K562 (cell line): ENCODE data around the gene SLC25A17. TPM values are rescaled to one million over a fixed set of nuclear protein-coding genes. Genes with fewer than 3 reads are reported as not detected.

Experiments
- ATAC-seq: fragments of 200-7000 bp; cut with Tn5 transposase; 3 replicates; pipeline ENCODE4 v1.9.1; 2020; ENCODE audit warnings: moderate library complexity
- BruUV-seq: library from RNA; stranded (reverse); fragments of 400-500 nt; replicated peaks from 2 replicates; lab custom pipeline; 2021; lab: Mats Ljungman, UMichigan
- CTCF ChIA-PET: fragments of 300-600 bp; formaldehyde crosslinking; extraction: SDS; loops from one replicate; lab custom pipeline; 2021; ENCODE audit warnings: low intra/inter-chr PET ratio; lab: Yijun Ruan, JAX
- POLR2A ChIA-PET: fragments of 300-600, 350-650 bp; sonication (Branson Sonifier 250); formaldehyde crosslinking; extraction: SDS; loops from one replicate; lab custom pipeline; 2021; ENCODE audit warnings: antibody characterized with exemption, inconsistent platforms; lab: Yijun Ruan, JAX
- DNase-seq, 4 experiments: peaks; one replicate each; pipeline versions ENCODE4 v3.0.0 to v3.0.0-alpha.2; 2011 to 2018; ENCODE audit warnings: low spot score in 3 of 4, mixed read lengths in 3 of 4; ENCODE audit errors: extremely low read depth in 1 of 4
- FAIRE-seq: peaks from 2 replicates; lab custom pipeline; 2011; peaks lifted over from hg19 to GRCh38; lab: Jason Lieb, UNC
- H2AFZ ChIP-seq: 2 replicates; pipeline ENCODE4 v1.6.0; 2011; ENCODE audit warnings: low read depth, low read length, control low read depth, inconsistent platforms
- H3K27ac ChIP-seq: fragments of 200-600 bp; 3 replicates; pipeline ENCODE4 v1.8.0; 2011; ENCODE audit warnings: low read depth, mild to moderate bottlenecking, control low read depth, inconsistent platforms, low read length, moderate library complexity, mixed read lengths; ENCODE audit errors: extremely low read depth
- H3K27me3 ChIP-seq, 2 experiments: fragments of 300-600 bp in 1 of 2; 2 replicates in 1 of 2; 3 replicates in 1 of 2; pipeline versions ENCODE4 v1.6.0 to v1.8.0; 2011; ENCODE audit warnings: inconsistent platforms in 2 of 2, low read length in 2 of 2, mild to moderate bottlenecking in 1 of 2, mixed read lengths in 1 of 2, moderate library complexity in 1 of 2; ENCODE audit not compliant: control insufficient read depth in 2 of 2, insufficient read depth in 2 of 2
- H3K36me3 ChIP-seq: fragments of 300-600 bp; 3 replicates; pipeline ENCODE4 v1.8.0; 2011; ENCODE audit warnings: mild to moderate bottlenecking, low read length, inconsistent platforms; ENCODE audit not compliant: control insufficient read depth, insufficient read depth
- H3K4me1 ChIP-seq, 2 experiments: fragments of 200-600 bp in 1 of 2; replicated peaks in 1 of 2; 2 replicates in 1 of 2; 3 replicates in 1 of 2; pipeline versions ENCODE4 v1.5.1 to v1.8.0; 2011; ENCODE audit warnings: inconsistent platforms in 2 of 2, low read length in 2 of 2, mild to moderate bottlenecking in 1 of 2, mixed read lengths in 1 of 2, moderate library complexity in 1 of 2; ENCODE audit not compliant: control insufficient read depth in 2 of 2, insufficient read depth in 2 of 2
- H3K4me2 ChIP-seq: 2 replicates; pipeline ENCODE4 v1.6.1; 2011; ENCODE audit warnings: low read length, control low read depth, inconsistent platforms, mixed read lengths; ENCODE audit not compliant: insufficient read depth
- H3K4me3 ChIP-seq: fragments of 200-600 bp; sonication (generic), shearing (Covaris generic); 2 replicates; pipeline ENCODE4 v1.5.1; 2016; ENCODE audit warnings: control low read depth, inconsistent platforms
- H3K79me2 ChIP-seq: fragments of 200-600 bp; 3 replicates; pipeline ENCODE4 v1.8.0; 2011; ENCODE audit warnings: low read length, inconsistent platforms; ENCODE audit not compliant: control insufficient read depth, insufficient read depth
- H3K9ac ChIP-seq, 2 experiments: 2 replicates each; pipeline versions ENCODE4 v1.6.0 to v1.6.1; 2011; ENCODE audit warnings: low read depth in 2 of 2, low read length in 2 of 2, control low read depth in 1 of 2, inconsistent platforms in 1 of 2, mild to moderate bottlenecking in 1 of 2, mixed read lengths in 1 of 2; ENCODE audit not compliant: insufficient read depth in 1 of 2
- H3K9me1 ChIP-seq: one replicate; pipeline ENCODE4 v1.6.0; 2011; ENCODE audit warnings: inconsistent platforms, mild to moderate bottlenecking, low read length, moderate library complexity; ENCODE audit not compliant: control insufficient read depth, insufficient read depth
- H3K9me3 ChIP-seq: replicated peaks from 2 replicates; pipeline ENCODE4 v1.5.1; 2011; ENCODE audit warnings: low read depth, low read length, inconsistent platforms; ENCODE audit not compliant: control insufficient read depth, insufficient read depth
- H4K20me1 ChIP-seq: replicated peaks from 2 replicates; pipeline ENCODE4 v1.6.1; 2011; ENCODE audit warnings: low read length, inconsistent platforms, mixed read lengths; ENCODE audit not compliant: control insufficient read depth, insufficient read depth
- ARID1B ChIP-seq: fragments of 450-650 bp; IDR thresholded peaks from 2 replicates; pipeline ENCODE4 v1.6.1; 2016; ENCODE audit warnings: antibody characterized with exemption, mild to moderate bottlenecking, inconsistent platforms
- BCOR ChIP-seq: fragments of 450-650 bp; IDR thresholded peaks from 2 replicates; pipeline ENCODE4 v1.6.1; 2016
- CBX5 ChIP-seq: IDR thresholded peaks from 2 replicates; pipeline ENCODE4 v1.6.1; 2014; ENCODE audit warnings: low read depth, borderline replicate concordance
- GTF2F1 ChIP-seq: IDR thresholded peaks from 2 replicates; pipeline ENCODE4 v1.6.1; 2011; ENCODE audit warnings: low read depth, low read length, improper control_type of control experiment
- MCM5 ChIP-seq: fragments of 450-650 bp; IDR thresholded peaks from 2 replicates; pipeline ENCODE4 v1.6.1; 2016; ENCODE audit warnings: low read depth
- NBN ChIP-seq: fragments of 450-650 bp; IDR thresholded peaks from 2 replicates; pipeline ENCODE4 v1.6.1; 2016; ENCODE audit warnings: low read depth, mild to moderate bottlenecking
- NR2C2 ChIP-seq, 2 experiments: fragments of 200-800 bp in 1 of 2; sonication (Bioruptor generic) in 1 of 2; sonication (generic) in 1 of 2; formaldehyde crosslinking in 1 of 2; IDR thresholded peaks; 2 replicates each; pipeline versions ENCODE4 v1.6.1 to v1.8.0; 2016 to 2022; ENCODE audit warnings: mild to moderate bottlenecking in 1 of 2, missing compliant biosample characterization in 1 of 2, missing genetic modification characterization in 1 of 2, missing genetic modification reagents in 1 of 2
- PURB ChIP-seq: sonication (generic); formaldehyde crosslinking; IDR thresholded peaks from 2 replicates; pipeline ENCODE4 v1.9.0; 2021; ENCODE audit warnings: low read depth, mild to moderate bottlenecking, missing genetic modification reagents
- RBM25 ChIP-seq: fragments of 200-400 bp; formaldehyde crosslinking; IDR thresholded peaks from 2 replicates; pipeline ENCODE4 v1.6.1; 2018; ENCODE audit warnings: low read length, low read depth, moderate library complexity; ENCODE audit not compliant: severe bottlenecking
- RNF219 ChIP-seq: fragments of 250-450 bp; sonication (Bioruptor Pico); IDR thresholded peaks from 2 replicates; pipeline ENCODE4 v1.5.0; 2022; ENCODE audit warnings: mild to moderate bottlenecking
- SMAD2 ChIP-seq: fragments of 150-350 bp; IDR thresholded peaks from 2 replicates; pipeline ENCODE4 v1.6.1; 2014; ENCODE audit warnings: low read depth, mild to moderate bottlenecking, low read length
- SPI1 ChIP-seq: IDR thresholded peaks from 2 replicates; pipeline ENCODE4 v1.6.1; 2011; ENCODE audit warnings: low read depth, low read length, control low read depth, borderline replicate concordance
- ZFP30 ChIP-seq: fragments of 250-450 bp; sonication (Bioruptor Pico); IDR thresholded peaks from 2 replicates; pipeline ENCODE4 v1.8.0; 2022; ENCODE audit warnings: moderate library complexity, mild to moderate bottlenecking, inconsistent platforms, borderline replicate concordance
- ZKSCAN1 ChIP-seq: fragments of 150-350 bp; IDR thresholded peaks from 2 replicates; pipeline ENCODE4 v1.6.1; 2016; ENCODE audit warnings: low read depth, low read length
- ZNF121 ChIP-seq: sonication (generic); formaldehyde crosslinking; conservative IDR thresholded peaks from 2 replicates; pipeline ENCODE4 v1.8.0; 2022; ENCODE audit warnings: missing genetic modification reagents
- ZNF384 ChIP-seq: IDR thresholded peaks from 2 replicates; pipeline ENCODE4 v1.6.1; 2012; ENCODE audit warnings: low read depth, low read length, improper control_type of control experiment
- WGBS: fragments of 100-300 bp; shearing (Covaris generic); methylation state at CpG from one replicate; pipeline ENCODE4 v1.1.6; 2016; ENCODE audit warnings: low coverage, mixed read lengths; ENCODE audit not compliant: insufficient coverage; ENCODE audit errors: missing lambda C conversion rate; 5-methylcytosine and 5-hydroxymethylcytosine counted together
- in situ Hi-C: fragments of 300-500 bp; cut with MboI; formaldehyde crosslinking; loops from 4 replicates; pipeline ENCODE4 v1.15.0; 2018; ENCODE audit warnings: inconsistent platforms, mixed read lengths
- intact Hi-C: fragments of 100-400 bp; cut with micrococcal nuclease; formaldehyde crosslinking; loops from 2 replicates; pipeline ENCODE4 v1.14.2; 2022
- polyA plus RNA-seq, 8 experiments: library from polyadenylated mRNA; depleted of rRNA in 4 of 8; stranded (reverse) in 5 of 8; unstranded in 3 of 8; fragments of >200 nt; fragmentation: Nextera tagmentation in 2 of 8; fragmentation: Illumina TruSeq in 1 of 8; extraction: Ambion mirVana in 2 of 8; extraction: Trizol in 1 of 8; gene quantifications; 2 replicates each; pipeline versions ENCODE4 v1.2.1 to v1.2.3, GENCODE V29; 2011 to 2014; ENCODE audit warnings: inconsistent platforms in 1 of 8, missing spikeins in 1 of 8
- total RNA-seq, 7 experiments: library from RNA; depleted of rRNA in 6 of 7; stranded (reverse); fragments of >200 nt in 6 of 7; fragmentation: Illumina TruSeq in 2 of 7; extraction: Trizol in 2 of 7; gene quantifications; 2 replicates each; pipeline versions ENCODE4 v1.2.1 to v1.2.3, GENCODE V29; 2011 to 2021; ENCODE audit warnings: low replicate concordance in 1 of 7
- TF ChIP-seq, protein P1 (sequence below): fragments of 200-800 bp; sonication (Bioruptor generic); IDR thresholded peaks from 2 replicates; pipeline ENCODE4 v1.6.1; 2017; ENCODE audit warnings: missing genetic modification characterization, missing compliant biosample characterization

The SLC25A17 gene
- total and polyA plus RNA-seq, 9 of the 15 experiments (the other 6 are each of a cell fraction or from before 2014, with no cell fraction given), result 32.6 to 136 (median 56.2) TPM

GRCh38 chr22:40819599-40820140 is 524 bp upstream of the SLC25A17 start (continued):
- no peak for TF ChIP-seq ZFP30 (CRISPR knock-in tag)
- TF ChIP-seq ARID1B, result no peak
- no peak for TF ChIP-seq SMAD2
- TF ChIP-seq NR2C2 (CRISPR knock-in tag; IDR thresholded peaks at IDR 0.05), result no peak
- TF ChIP-seq NR2C2 (tag; IDR thresholded peaks at IDR 0.05), result peak; percentile 96
- no peak for TF ChIP-seq GTF2F1
- no peak for TF ChIP-seq ZKSCAN1
- no peak for TF ChIP-seq MCM5
- TF ChIP-seq, protein P1, sequence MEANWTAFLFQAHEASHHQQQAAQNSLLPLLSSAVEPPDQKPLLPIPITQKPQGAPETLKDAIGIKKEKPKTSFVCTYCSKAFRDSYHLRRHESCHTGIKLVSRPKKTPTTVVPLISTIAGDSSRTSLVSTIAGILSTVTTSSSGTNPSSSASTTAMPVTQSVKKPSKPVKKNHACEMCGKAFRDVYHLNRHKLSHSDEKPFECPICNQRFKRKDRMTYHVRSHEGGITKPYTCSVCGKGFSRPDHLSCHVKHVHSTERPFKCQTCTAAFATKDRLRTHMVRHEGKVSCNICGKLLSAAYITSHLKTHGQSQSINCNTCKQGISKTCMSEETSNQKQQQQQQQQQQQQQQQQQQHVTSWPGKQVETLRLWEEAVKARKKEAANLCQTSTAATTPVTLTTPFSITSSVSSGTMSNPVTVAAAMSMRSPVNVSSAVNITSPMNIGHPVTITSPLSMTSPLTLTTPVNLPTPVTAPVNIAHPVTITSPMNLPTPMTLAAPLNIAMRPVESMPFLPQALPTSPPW (CRISPR knock-in tag), result peak; percentile 11; the same call in 1 of the 2 replicates

DNA sequence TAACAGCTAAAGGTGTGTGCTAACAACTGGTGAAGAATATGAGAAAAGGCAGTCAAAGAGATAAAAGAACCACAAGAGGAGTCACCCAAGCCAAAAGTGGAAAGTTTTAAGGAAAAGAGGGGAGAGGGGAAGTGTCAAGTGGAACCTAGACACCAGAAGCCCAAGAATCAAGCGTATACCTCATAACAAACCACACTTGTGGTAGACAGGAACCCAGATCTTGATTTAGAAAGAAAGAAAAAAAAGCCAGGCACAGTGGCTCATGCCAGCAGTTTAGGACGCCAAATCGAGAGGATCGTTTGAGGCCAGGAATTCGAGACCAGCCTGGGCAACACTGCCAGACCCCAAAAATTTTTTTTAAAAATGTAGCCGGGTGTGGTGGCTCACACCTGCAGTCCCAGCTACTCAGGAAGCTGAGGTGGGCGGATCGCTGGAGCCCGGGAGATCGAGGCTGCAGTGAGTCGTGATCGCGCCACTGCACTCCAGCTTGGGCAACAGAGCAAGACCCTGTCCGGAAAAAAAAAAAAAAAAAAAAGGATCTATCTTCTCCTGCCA is 877 bp downstream of the SLC25A17 start:
- TF ChIP-seq SPI1 (0 out of 2 replicates have a peak, but pooled peaks have one; percentile 1), BCOR (no peak), PURB (CRISPR knock-in tag) (no peak), NBN (no peak), RNF219 (no peak), ZNF121 (CRISPR knock-in tag) (peak; percentile 94), ZNF384 (0 out of 2 replicates have a peak, but pooled peaks have one; percentile 19), CBX5 (no peak), RBM25 (peak; percentile 18)
- Histone ChIP-seq H3K9me1 (no peaks in the 10 kb centered on the region), H3K27me3 (no peaks in the 10 kb centered on the region), H3K9me3 (no peaks in the 10 kb centered on the region), H2AFZ (peak overlapping the region; percentile 91; the same call in 1 of the 2 replicates), H4K20me1 (no peaks in the 10 kb centered on the region), H3K9ac (peak overlapping the region; percentile 79 to 96), H3K79me2 (peaks cover 62% of the 10 kb centered on the region), H3K4me3 (peak overlapping the region; percentile 96), H3K4me1 (peaks cover 19 to 21% of the 10 kb centered on the region in 2 experiments; a peak in 4 of 5 replicates), H3K4me2 (peak overlapping the region; percentile 92), H3K27ac (peak overlapping the region; percentile 89), H3K36me3 (peaks cover 14% of the 10 kb centered on the region)
- DNase-seq (no peak), ATAC-seq (peak; percentile 3; the same call in 2 of the 3 replicates), FAIRE-seq (no peak)
- intact Hi-C loops, result loop anchor here (5.0 kb wide), 1 partner anchor 39 kb away; the partner anchor contains the start of genes ST13 and XPNPEP3
- BruUV-seq, result TSS peak; percentile 49
- POLR2A ChIA-PET, result interaction anchor here (0.6 to 0.7 kb wide), 2 partner anchors 305 to 318 kb away, joined by 3 read pairs; no protein-coding TSS in a partner anchor
- in situ Hi-C loops, result no loop called here
- CTCF ChIA-PET, result no interaction called here
- WGBS, result 0% methylated on average over 2 of the region's 14 CpGs
